H9 (cell line): ENCODE results near the gene INO80B. TPM values are rescaled to one million over a fixed set of nuclear protein-coding genes. Genes with fewer than 3 reads are reported as not detected.

ENCODE experiments used
- DNase-seq: peaks from one replicate; pipeline ENCODE4 v3.0.0-alpha.2; 2017
- H2AFZ ChIP-seq: one replicate; pipeline ENCODE4 v1.6.1; 2013; ENCODE audit warnings: mild to moderate bottlenecking, low read length, control low read depth, moderate library complexity
- H2AK5ac ChIP-seq: 2 replicates; pipeline ENCODE4 v1.6.1; 2013; ENCODE audit warnings: low read length, control low read depth, mixed read lengths; ENCODE audit not compliant: insufficient read length
- H2BK120ac ChIP-seq: one replicate; pipeline ENCODE4 v1.6.1; 2013; ENCODE audit warnings: low read depth, mild to moderate bottlenecking, low read length, control low read depth, inconsistent platforms; ENCODE audit not compliant: poor library complexity, severe bottlenecking
- H2BK12ac ChIP-seq: 2 replicates; pipeline ENCODE4 v1.6.1; 2013; ENCODE audit warnings: low read length, control low read depth, mixed read lengths, low read depth; ENCODE audit not compliant: insufficient read length
- H2BK15ac ChIP-seq: 2 replicates; pipeline ENCODE4 v1.6.1; 2013; ENCODE audit warnings: low read depth, low read length, control low read depth
- H2BK20ac ChIP-seq: one replicate; pipeline ENCODE4 v1.6.1; 2013; ENCODE audit warnings: low read depth, mild to moderate bottlenecking, low read length, control low read depth, inconsistent platforms; ENCODE audit not compliant: poor library complexity, severe bottlenecking
- H2BK5ac ChIP-seq: 2 replicates; pipeline ENCODE4 v1.6.1; 2013; ENCODE audit warnings: low read length, control low read depth, mixed read lengths; ENCODE audit not compliant: insufficient read length
- H3K14ac ChIP-seq: 2 replicates; pipeline ENCODE4 v1.6.1; 2013; ENCODE audit warnings: low read length, control low read depth; ENCODE audit not compliant: insufficient read depth
- H3K18ac ChIP-seq: 2 replicates; pipeline ENCODE4 v1.6.1; 2013; ENCODE audit warnings: low read depth, mild to moderate bottlenecking, mixed read lengths, low read length, control low read depth; ENCODE audit not compliant: insufficient read length
- H3K23ac ChIP-seq: 2 replicates; pipeline ENCODE4 v1.6.1; 2013; ENCODE audit warnings: low read length, control low read depth, mixed read lengths, low read depth; ENCODE audit not compliant: insufficient read length
- H3K23me2 ChIP-seq: 2 replicates; pipeline ENCODE4 v1.6.1; 2013; ENCODE audit warnings: low read depth, mild to moderate bottlenecking, mixed read lengths, low read length, control low read depth; ENCODE audit not compliant: insufficient read length, poor library complexity, severe bottlenecking
- H3K27ac ChIP-seq: 2 replicates; pipeline ENCODE4 v1.5.1; 2013; ENCODE audit warnings: low read length, control low read depth, mixed read lengths, low read depth; ENCODE audit not compliant: insufficient read length
- H3K27me3 ChIP-seq: 2 replicates; pipeline ENCODE4 v1.6.1; 2013; ENCODE audit warnings: low read length, control low read depth, inconsistent platforms; ENCODE audit not compliant: insufficient read depth
- H3K4ac ChIP-seq: 2 replicates; pipeline ENCODE4 v1.6.1; 2013; ENCODE audit warnings: low read depth, mild to moderate bottlenecking, control low read depth, inconsistent platforms, low read length, moderate library complexity
- H3K4me1 ChIP-seq: 2 replicates; pipeline ENCODE4 v1.6.1; 2013; ENCODE audit warnings: low read length, control low read depth, inconsistent platforms; ENCODE audit not compliant: insufficient read depth
- H3K4me2 ChIP-seq: 2 replicates; pipeline ENCODE4 v1.6.1; 2013; ENCODE audit warnings: low read length, control low read depth, mixed read lengths; ENCODE audit not compliant: insufficient read length, insufficient read depth
- H3K56ac ChIP-seq: 2 replicates; pipeline ENCODE4 v1.6.1; 2013; ENCODE audit warnings: low read depth, mild to moderate bottlenecking, mixed read lengths, low read length, control low read depth; ENCODE audit not compliant: insufficient read length
- H3K79me1 ChIP-seq: 2 replicates; pipeline ENCODE4 v1.6.1; 2013; ENCODE audit warnings: low read depth, mild to moderate bottlenecking, moderate library complexity, low read length, control low read depth, inconsistent platforms; ENCODE audit not compliant: insufficient read depth, poor library complexity, severe bottlenecking
- H3K79me2 ChIP-seq: 2 replicates; pipeline ENCODE4 v1.6.1; 2013; ENCODE audit warnings: low read length, control low read depth, inconsistent platforms; ENCODE audit not compliant: insufficient read depth
- H3K9ac ChIP-seq: 2 replicates; pipeline ENCODE4 v1.6.1; 2013; ENCODE audit warnings: low read length, control low read depth, mixed read lengths; ENCODE audit not compliant: insufficient read length; ENCODE audit errors: extremely low read depth
- H3K9me3 ChIP-seq: one replicate; pipeline ENCODE4 v1.6.1; 2013; ENCODE audit warnings: low read depth, low read length, inconsistent platforms; ENCODE audit not compliant: control insufficient read depth
- H3T11ph ChIP-seq: one replicate; pipeline ENCODE4 v1.6.1; 2013; ENCODE audit warnings: mild to moderate bottlenecking, low read length, control low read depth, inconsistent platforms
- H4K20me1 ChIP-seq: one replicate; pipeline ENCODE4 v1.6.1; 2013; ENCODE audit not compliant: control insufficient read depth, insufficient read length, insufficient read depth
- H4K5ac ChIP-seq: 2 replicates; pipeline ENCODE4 v1.6.1; 2013; ENCODE audit warnings: low read depth, mild to moderate bottlenecking, mixed read lengths, low read length, control low read depth; ENCODE audit not compliant: insufficient read length
- H4K8ac ChIP-seq: replicated peaks from 2 replicates; pipeline ENCODE4 v1.6.1; 2013; ENCODE audit warnings: low read length, control low read depth, mixed read lengths, low read depth; ENCODE audit not compliant: insufficient read length
- H4K91ac ChIP-seq: 2 replicates; pipeline ENCODE4 v1.6.1; 2013; ENCODE audit warnings: low read depth, mild to moderate bottlenecking, moderate library complexity, mixed read lengths, low read length, control low read depth; ENCODE audit not compliant: insufficient read length
- H3K27ac Mint-ChIP-seq, 3 experiments: 2 replicates in 2 of 3; 3 replicates in 1 of 3; pipeline ENCODE4 v1.8.0; 2020 to 2021; ENCODE audit warnings: mixed read lengths in 3 of 3, mild to moderate bottlenecking in 1 of 3, moderate library complexity in 1 of 3
- H3K27me3 Mint-ChIP-seq: 2 replicates; pipeline ENCODE4 v1.8.0; 2021; ENCODE audit warnings: low read depth, mild to moderate bottlenecking, moderate library complexity, mixed read lengths
- H3K36me3 Mint-ChIP-seq, 3 experiments: 2 replicates in 2 of 3; 3 replicates in 1 of 3; pipeline ENCODE4 v1.8.0; 2020 to 2021; ENCODE audit warnings: low read depth in 3 of 3, mixed read lengths in 3 of 3; ENCODE audit not compliant: insufficient read depth in 1 of 3
- H3K4me1 Mint-ChIP-seq, 2 experiments: 2 replicates each; pipeline ENCODE4 v1.8.0; 2020; ENCODE audit warnings: mixed read lengths in 2 of 2
- H3K4me3 Mint-ChIP-seq, 2 experiments: 2 replicates in 1 of 2; 3 replicates in 1 of 2; pipeline ENCODE4 v1.8.0; 2020 to 2021; ENCODE audit warnings: mild to moderate bottlenecking in 2 of 2, mixed read lengths in 2 of 2, moderate library complexity in 1 of 2
- H3K9me3 Mint-ChIP-seq, 2 experiments: 2 replicates in 1 of 2; 3 replicates in 1 of 2; pipeline ENCODE4 v1.8.0; 2020; ENCODE audit warnings: mild to moderate bottlenecking in 2 of 2, mixed read lengths in 2 of 2, moderate library complexity in 1 of 2
- CTCF ChIP-seq: fragments of 200-600 bp; sonication (generic); conservative IDR thresholded peaks from 3 replicates; pipeline ENCODE4 v1.8.0; 2021; ENCODE audit warnings: antibody characterized with exemption, mild to moderate bottlenecking
- WGBS: extraction: QIAGEN DNeasy Blood & Tissue Kit; methylation state at CpG from one replicate; pipeline ENCODE4 v1.1.7; 2013; ENCODE audit warnings: missing lambda C conversion rate, low lambda C conversion rate, mixed read lengths; ENCODE audit not compliant: insufficient read length; ENCODE audit errors: extremely low coverage; 5-methylcytosine and 5-hydroxymethylcytosine counted together
- total RNA-seq: library from RNA; stranded (reverse); gene quantifications from 2 replicates; pipeline ENCODE4 v1.2.1, GENCODE V29; 2021

The INO80B gene
- total RNA-seq, 1 experiment from 2014 or later = 17.6 TPM

DNA sequence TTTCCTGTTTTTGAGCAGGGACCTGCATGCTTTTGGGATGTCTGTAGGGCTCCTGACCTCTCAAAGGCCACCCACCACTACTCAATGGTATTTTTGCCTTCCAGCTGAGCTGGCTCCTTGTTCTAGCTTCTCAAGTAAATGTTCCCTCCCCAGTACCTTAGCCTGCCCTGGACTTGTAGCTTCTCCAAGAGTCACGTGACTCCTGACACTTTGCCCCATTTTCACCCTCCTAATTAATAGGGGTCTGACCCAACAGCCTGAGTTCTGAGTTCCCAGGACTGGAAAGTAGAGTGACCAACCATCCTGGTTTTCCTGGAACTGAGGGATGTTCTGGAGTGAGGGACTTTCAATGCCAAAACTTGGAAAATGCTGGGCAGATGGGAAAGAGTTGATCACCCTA is 40.6 kb downstream of the INO80B start:
- no peak for TF ChIP-seq CTCF
- no peak overlapping the region for H3K4ac ChIP-seq
- Mint-ChIP-seq H3K36me3 (peaks cover 26 to 40% (median 38%) of the 10 kb centered on the region in 3 experiments), H3K4me3 (no peak overlapping the region), H3K27ac (0 out of 7 replicates have a peak overlapping the region, but pooled peaks of 1 of the 3 experiments have one; percentile 54), H3K9me3 (peaks cover 0 to 2% of the 10 kb centered on the region in 2 experiments; a peak in 1 of 5 replicates), H3K4me1 (peaks cover 18 to 26% of the 10 kb centered on the region in 2 experiments), H3K27me3 (peaks cover 61% of the 10 kb centered on the region)
- no peaks in the 10 kb centered on the region for H3K9me3 ChIP-seq
- H3K27ac ChIP-seq = no peak overlapping the region
- no peak overlapping the region for H3K18ac ChIP-seq
- H3K4me1 ChIP-seq = no peaks in the 10 kb centered on the region
- no peak overlapping the region for H3K56ac ChIP-seq
- no peak overlapping the region for H2BK5ac ChIP-seq
- no peaks in the 10 kb centered on the region for H3K79me1 ChIP-seq
- no peak overlapping the region for H3K23ac ChIP-seq
- H2BK15ac ChIP-seq = no peak overlapping the region
- H4K8ac ChIP-seq = no peak overlapping the region
- no peak overlapping the region for H2AFZ ChIP-seq
- H4K20me1 ChIP-seq = no peaks in the 10 kb centered on the region
- no peak overlapping the region for H2AK5ac ChIP-seq
- H2BK120ac ChIP-seq = no peak overlapping the region
- H3K9ac ChIP-seq = no peak overlapping the region
- WGBS = no CpG with 5 or more reads among the region's 1 CpG
- no peak overlapping the region for H2BK20ac ChIP-seq
- no peak overlapping the region for H3K4me2 ChIP-seq
- no peak overlapping the region for H4K5ac ChIP-seq
- H3K79me2 ChIP-seq = no peaks in the 10 kb centered on the region
- peaks cover 48% of the 10 kb centered on the region for H3K27me3 ChIP-seq
- no peak overlapping the region for H4K91ac ChIP-seq
- no peak overlapping the region for H3K14ac ChIP-seq
- DNase-seq = no peak
- H3K23me2 ChIP-seq = peaks cover 23% of the 10 kb centered on the region
- H2BK12ac ChIP-seq = no peak overlapping the region
- H3T11ph ChIP-seq = no peak overlapping the region
